ENCODE data around the gene ATXN1. TPM values are rescaled to one million over a fixed set of nuclear protein-coding genes. Genes with fewer than 3 reads are reported as not detected.

ATXN1 gene
- polyA plus RNA-seq, 2 of the 4 experiments (the other 2 are of a cell fraction), result 2.9 to 8.3 TPM

DNA sequence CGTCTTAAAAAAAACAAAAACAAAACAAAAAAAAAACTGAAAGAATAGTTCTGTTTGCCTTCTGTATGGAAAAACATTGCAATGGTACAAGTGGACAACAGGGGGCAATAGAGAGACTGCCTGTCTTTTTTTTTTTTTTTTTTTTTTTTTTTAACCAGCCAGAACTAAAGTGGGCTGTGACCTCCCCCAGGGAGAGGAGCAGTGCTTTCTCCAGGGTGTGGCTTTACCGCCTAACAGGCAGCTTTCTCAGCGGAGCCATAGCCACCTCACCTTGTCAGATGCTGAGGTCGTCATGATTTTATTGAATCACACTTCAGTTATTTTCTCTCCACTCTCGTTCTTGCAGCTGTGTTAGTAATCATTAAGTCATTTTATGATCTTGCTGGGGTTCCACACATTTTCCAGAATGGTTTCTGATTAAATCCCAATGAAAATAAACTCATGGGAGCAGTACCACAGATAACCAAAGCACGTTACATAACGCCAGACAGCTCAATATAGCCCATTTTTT, 444.5 kb downstream of the ATXN1 start:
- ATAC-seq (peak in 1 of 2 experiments; percentile 44; a peak in 3 of 6 replicates), DNase-seq (ENCODE audit: low read depth in 1 of 2, low spot score in 1 of 2) (peak; percentile 21 to 26), FAIRE-seq (no peak)
- Histone ChIP-seq H3K4me2 (no peak overlapping the region), H3K9me3 (no peaks in the 10 kb centered on the region), H3K27ac (no peak overlapping the region), H3K4me3 (no peak overlapping the region), H3K4me1 (peaks cover 9% of the 10 kb centered on the region; the same call in 1 of the 3 replicates)
- WGBS (ENCODE audit: missing lambda C conversion rate), result 45% methylated on average over 7 of the region's 7 CpGs
- POLR2A ChIA-PET, result no interaction called here
- CTCF ChIA-PET, result interaction anchor here (0.6 to 3.9 kb wide), 11 partner anchors 11 to 1112 kb away, joined by 3 to 23 read pairs (median 4); no protein-coding TSS in a partner anchor
- TF ChIP-seq SMC3 (IDR thresholded peaks at IDR 0.05) (no peak), HOXB13 (CRISPR knock-in tag; IDR thresholded peaks at IDR 0.05; ENCODE audit: low read depth) (no peak), JUNB (IDR thresholded peaks at IDR 0.05) (no peak), HOXB5 (CRISPR knock-in tag; IDR thresholded peaks at IDR 0.05) (no peak), TP53 (CRISPR knock-in tag; IDR thresholded peaks at IDR 0.05) (no peak), ZC3H11A (IDR thresholded peaks at IDR 0.05) (no peak), CHD4 (IDR thresholded peaks at IDR 0.05; ENCODE audit: borderline replicate concordance) (no peak), RARB (CRISPR knock-in tag; IDR thresholded peaks at IDR 0.05) (no peak), RAD21 (conservative IDR thresholded peaks at IDR 0.05 in 1 of 2, IDR thresholded peaks at IDR 0.05 in 1 of 2) (peak in 1 of 2 experiments; percentile 29; a peak in 1 of 5 replicates), ZSCAN20 (CRISPR knock-in tag; IDR thresholded peaks at IDR 0.05) (no peak), HOXA7 (CRISPR knock-in tag; IDR thresholded peaks at IDR 0.05) (no peak), GATA3 (IDR thresholded peaks at IDR 0.05; ENCODE audit: borderline replicate concordance) (no peak)
- TF ChIP-seq, protein P1, sequence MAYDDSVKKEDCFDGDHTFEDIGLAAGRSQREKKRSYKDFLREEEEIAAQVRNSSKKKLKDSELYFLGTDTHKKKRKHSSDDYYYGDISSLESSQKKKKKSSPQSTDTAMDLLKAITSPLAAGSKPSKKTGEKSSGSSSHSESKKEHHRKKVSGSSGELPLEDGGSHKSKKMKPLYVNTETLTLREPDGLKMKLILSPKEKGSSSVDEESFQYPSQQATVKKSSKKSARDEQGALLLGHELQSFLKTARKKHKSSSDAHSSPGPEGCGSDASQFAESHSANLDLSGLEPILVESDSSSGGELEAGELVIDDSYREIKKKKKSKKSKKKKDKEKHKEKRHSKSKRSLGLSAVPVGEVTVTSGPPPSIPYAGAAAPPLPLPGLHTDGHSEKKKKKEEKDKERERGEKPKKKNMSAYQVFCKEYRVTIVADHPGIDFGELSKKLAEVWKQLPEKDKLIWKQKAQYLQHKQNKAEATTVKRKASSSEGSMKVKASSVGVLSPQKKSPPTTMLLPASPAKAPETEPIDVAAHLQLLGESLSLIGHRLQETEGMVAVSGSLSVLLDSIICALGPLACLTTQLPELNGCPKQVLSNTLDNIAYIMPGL (CRISPR knock-in tag; IDR thresholded peaks at IDR 0.05; ENCODE audit: borderline replicate concordance), result no peak
- TF ChIP-seq, protein P2, sequence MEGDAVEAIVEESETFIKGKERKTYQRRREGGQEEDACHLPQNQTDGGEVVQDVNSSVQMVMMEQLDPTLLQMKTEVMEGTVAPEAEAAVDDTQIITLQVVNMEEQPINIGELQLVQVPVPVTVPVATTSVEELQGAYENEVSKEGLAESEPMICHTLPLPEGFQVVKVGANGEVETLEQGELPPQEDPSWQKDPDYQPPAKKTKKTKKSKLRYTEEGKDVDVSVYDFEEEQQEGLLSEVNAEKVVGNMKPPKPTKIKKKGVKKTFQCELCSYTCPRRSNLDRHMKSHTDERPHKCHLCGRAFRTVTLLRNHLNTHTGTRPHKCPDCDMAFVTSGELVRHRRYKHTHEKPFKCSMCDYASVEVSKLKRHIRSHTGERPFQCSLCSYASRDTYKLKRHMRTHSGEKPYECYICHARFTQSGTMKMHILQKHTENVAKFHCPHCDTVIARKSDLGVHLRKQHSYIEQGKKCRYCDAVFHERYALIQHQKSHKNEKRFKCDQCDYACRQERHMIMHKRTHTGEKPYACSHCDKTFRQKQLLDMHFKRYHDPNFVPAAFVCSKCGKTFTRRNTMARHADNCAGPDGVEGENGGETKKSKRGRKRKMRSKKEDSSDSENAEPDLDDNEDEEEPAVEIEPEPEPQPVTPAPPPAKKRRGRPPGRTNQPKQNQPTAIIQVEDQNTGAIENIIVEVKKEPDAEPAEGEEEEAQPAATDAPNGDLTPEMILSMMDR (IDR thresholded peaks at IDR 0.05), result peak; percentile 55
- TF ChIP-seq, protein P3, sequence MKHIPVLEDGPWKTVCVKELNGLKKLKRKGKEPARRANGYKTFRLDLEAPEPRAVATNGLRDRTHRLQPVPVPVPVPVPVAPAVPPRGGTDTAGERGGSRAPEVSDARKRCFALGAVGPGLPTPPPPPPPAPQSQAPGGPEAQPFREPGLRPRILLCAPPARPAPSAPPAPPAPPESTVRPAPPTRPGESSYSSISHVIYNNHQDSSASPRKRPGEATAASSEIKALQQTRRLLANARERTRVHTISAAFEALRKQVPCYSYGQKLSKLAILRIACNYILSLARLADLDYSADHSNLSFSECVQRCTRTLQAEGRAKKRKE (CRISPR knock-in tag; IDR thresholded peaks at IDR 0.05; ENCODE audit: low read depth), result no peak

DNA sequence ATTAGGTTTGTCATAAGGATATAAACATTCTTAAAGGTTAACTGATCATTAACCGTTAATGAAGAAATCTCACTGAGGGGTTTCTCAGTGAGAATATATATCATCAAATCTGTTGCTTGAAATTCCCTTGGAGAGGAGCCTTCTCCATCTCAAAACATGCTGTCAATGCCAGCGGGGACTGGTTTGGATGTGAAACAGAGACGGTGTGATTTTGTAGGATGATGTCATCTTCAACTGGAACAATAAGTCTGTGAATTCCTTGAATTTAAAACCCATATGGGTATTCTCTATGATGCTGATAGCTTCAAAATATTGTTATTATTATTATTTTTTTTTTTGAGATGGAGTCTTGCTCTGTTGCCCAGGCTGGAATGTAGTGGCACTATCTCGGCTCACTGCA, 447.0 kb downstream of the ATXN1 start:
- DNase-seq (ENCODE audit: low read depth in 1 of 2, low spot score in 1 of 2) (no peak), ATAC-seq (no peak), FAIRE-seq (no peak)
- Histone ChIP-seq H3K27ac (no peak overlapping the region), H3K4me2 (no peak overlapping the region), H3K9me3 (no peaks in the 10 kb centered on the region), H3K4me1 (no peaks in the 10 kb centered on the region), H3K4me3 (no peak overlapping the region)
- POLR2A ChIA-PET, result no interaction called here
- 94% methylated on average over 4 of the region's 4 CpGs for WGBS (ENCODE audit: missing lambda C conversion rate)
- CTCF ChIA-PET, result interaction anchor here (1.0 to 1.9 kb wide), 3 partner anchors 13 to 202 kb away, joined by 3 to 8 read pairs (median 4); no protein-coding TSS in a partner anchor
- TF ChIP-seq ZSCAN20 (CRISPR knock-in tag; IDR thresholded peaks at IDR 0.05) (no peak), FOSB (CRISPR knock-in tag; IDR thresholded peaks at IDR 0.05) (no peak), FOXS1 (CRISPR knock-in tag; IDR thresholded peaks at IDR 0.05) (no peak), MYC (IDR thresholded peaks at IDR 0.05; ENCODE audit: borderline replicate concordance, low read length) (no peak), RARB (CRISPR knock-in tag; IDR thresholded peaks at IDR 0.05) (no peak), RAD21 (conservative IDR thresholded peaks at IDR 0.05 in 1 of 2, IDR thresholded peaks at IDR 0.05 in 1 of 2) (no peak), RFX5 (IDR thresholded peaks at IDR 0.05) (no peak), ZNF302 (CRISPR knock-in tag; IDR thresholded peaks at IDR 0.05) (no peak), POLR2A (IDR thresholded peaks at IDR 0.05; ENCODE audit: low read length) (no peak)
